OCI-LY3 (cell line): ENCODE data around the gene SHANK2.

Source experiments
- H2AFZ ChIP-seq: fragments of 200-600, 300-600 bp; shearing (Covaris generic); 2 replicates; pipeline ENCODE4 v1.6.0; 2014; ENCODE audit warnings: antibody characterized with exemption, low read depth, low read length
- H3K27ac ChIP-seq: fragments of 200-600, 300-600 bp; sonication (generic); 2 replicates; pipeline ENCODE4 v1.5.1; 2014; ENCODE audit warnings: mild to moderate bottlenecking, low read length, moderate library complexity, mixed read lengths
- H3K27me3 ChIP-seq: fragments of 200-600, 300-600 bp; sonication (generic); 2 replicates; pipeline ENCODE4 v1.6.1; 2014; ENCODE audit warnings: low read depth, low read length, mixed read lengths
- H3K36me3 ChIP-seq: fragments of 200-600, 300-600 bp; sonication (generic); replicated peaks from 2 replicates; pipeline ENCODE3; 2014; ENCODE audit warnings: low read depth, low read length, mixed read lengths
- H3K4me1 ChIP-seq: fragments of 300-600, 200-600 bp; sonication (generic); 2 replicates; pipeline ENCODE4 v1.6.1; 2014; ENCODE audit warnings: low read length, mixed read lengths
- H3K4me2 ChIP-seq: fragments of 200-600, 300-600 bp; sonication (generic); 2 replicates; pipeline ENCODE4 v1.6.1; 2014; ENCODE audit warnings: low read length, mixed read lengths
- H3K4me3 ChIP-seq: fragments of 300-600, 200-600 bp; sonication (generic); 2 replicates; pipeline ENCODE4 v1.5.1; 2014; ENCODE audit warnings: antibody characterized with exemption, mild to moderate bottlenecking, low read length, moderate library complexity
- H3K79me2 ChIP-seq: fragments of 300-600, 200-600 bp; shearing (Covaris generic); 2 replicates; pipeline ENCODE4 v1.6.1; 2014; ENCODE audit warnings: mild to moderate bottlenecking, low read length, mixed read lengths
- H3K9ac ChIP-seq: fragments of 300-600, 200-600 bp; shearing (Covaris generic); 2 replicates; pipeline ENCODE4 v1.6.0; 2014; ENCODE audit warnings: mild to moderate bottlenecking, low read length, moderate library complexity
- H3K9me3 ChIP-seq: fragments of 200-600, 300-600 bp; shearing (Covaris generic); 2 replicates; pipeline ENCODE4 v1.6.1; 2014; ENCODE audit warnings: low read length, mixed read lengths; ENCODE audit not compliant: insufficient read depth
- H4K20me1 ChIP-seq: fragments of 200-600, 300-600 bp; sonication (generic); 2 replicates; pipeline ENCODE4 v1.6.1; 2016; ENCODE audit warnings: low read length, mixed read lengths; ENCODE audit not compliant: insufficient read depth
- EZH2phosphoT487 ChIP-seq: fragments of 200-600 bp; shearing (Covaris generic); IDR thresholded peaks from 2 replicates; pipeline ENCODE4 v1.6.1; 2018; ENCODE audit warnings: antibody characterized with exemption, mixed run types, low read depth
- TF ChIP-seq, protein P1 (sequence below): fragments of 200-600, 300-600 bp; sonication (generic); IDR thresholded peaks from 2 replicates; pipeline ENCODE4 v1.5.1; 2014; ENCODE audit warnings: antibody characterized with exemption, low read length, low read depth

SHANK2 gene

DNA sequence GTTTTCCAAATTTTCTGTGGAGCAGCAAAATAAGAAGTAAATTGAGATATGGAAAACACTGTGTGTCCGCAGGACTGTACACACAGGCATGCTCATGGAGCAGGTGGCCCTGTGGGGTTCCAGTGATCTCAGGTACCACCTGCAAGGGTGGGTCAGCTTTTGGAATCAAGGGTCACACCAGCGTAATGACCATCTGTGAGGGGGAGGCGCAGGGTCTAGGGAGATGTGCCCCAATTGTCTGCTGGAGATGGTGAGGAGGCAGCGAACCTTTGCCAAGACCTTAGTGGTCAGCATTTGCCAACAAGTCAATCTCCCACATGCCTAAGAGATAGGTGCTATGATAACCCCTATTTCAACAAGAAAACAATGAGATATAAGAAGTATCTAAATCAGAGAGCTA, 49.4 kb downstream of the SHANK2 start:
- Histone ChIP-seq H3K4me2 (no peak overlapping the region), H3K79me2 (no peaks in the 10 kb centered on the region), H2AFZ (no peak overlapping the region), H3K36me3 (no peaks in the 10 kb centered on the region), H3K4me1 (no peaks in the 10 kb centered on the region), H3K9ac (no peak overlapping the region), H3K27me3 (no peaks in the 10 kb centered on the region; the same call in 1 of the 2 replicates), H3K27ac (no peak overlapping the region), H4K20me1 (no peaks in the 10 kb centered on the region), H3K4me3 (no peak overlapping the region), H3K9me3 (no peaks in the 10 kb centered on the region)
- no peak for TF ChIP-seq EZH2phosphoT487
- TF ChIP-seq, protein P1, sequence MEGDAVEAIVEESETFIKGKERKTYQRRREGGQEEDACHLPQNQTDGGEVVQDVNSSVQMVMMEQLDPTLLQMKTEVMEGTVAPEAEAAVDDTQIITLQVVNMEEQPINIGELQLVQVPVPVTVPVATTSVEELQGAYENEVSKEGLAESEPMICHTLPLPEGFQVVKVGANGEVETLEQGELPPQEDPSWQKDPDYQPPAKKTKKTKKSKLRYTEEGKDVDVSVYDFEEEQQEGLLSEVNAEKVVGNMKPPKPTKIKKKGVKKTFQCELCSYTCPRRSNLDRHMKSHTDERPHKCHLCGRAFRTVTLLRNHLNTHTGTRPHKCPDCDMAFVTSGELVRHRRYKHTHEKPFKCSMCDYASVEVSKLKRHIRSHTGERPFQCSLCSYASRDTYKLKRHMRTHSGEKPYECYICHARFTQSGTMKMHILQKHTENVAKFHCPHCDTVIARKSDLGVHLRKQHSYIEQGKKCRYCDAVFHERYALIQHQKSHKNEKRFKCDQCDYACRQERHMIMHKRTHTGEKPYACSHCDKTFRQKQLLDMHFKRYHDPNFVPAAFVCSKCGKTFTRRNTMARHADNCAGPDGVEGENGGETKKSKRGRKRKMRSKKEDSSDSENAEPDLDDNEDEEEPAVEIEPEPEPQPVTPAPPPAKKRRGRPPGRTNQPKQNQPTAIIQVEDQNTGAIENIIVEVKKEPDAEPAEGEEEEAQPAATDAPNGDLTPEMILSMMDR: no peak

- Histone ChIP-seq H3K4me2 (no peak overlapping the region), H3K9ac (no peak overlapping the region), H4K20me1 (no peaks in the 10 kb centered on the region), H3K36me3 (no peaks in the 10 kb centered on the region), H2AFZ (no peak overlapping the region), H3K4me1 (no peaks in the 10 kb centered on the region), H3K4me3 (no peak overlapping the region), H3K79me2 (no peaks in the 10 kb centered on the region), H3K27ac (no peak overlapping the region), H3K9me3 (no peaks in the 10 kb centered on the region), H3K27me3 (no peaks in the 10 kb centered on the region; the same call in 1 of the 2 replicates)
- no peak for TF ChIP-seq EZH2phosphoT487
- TF ChIP-seq, protein P1: no peak
These were observed 49.8 kb downstream of the SHANK2 start for GRCh38 chr11:71202598-71202944.
